ENCODE data around the gene ZNF726. TPM values are rescaled to one million over a fixed set of nuclear protein-coding genes. Genes with fewer than 3 reads are reported as not detected.

Gene ZNF726
- total RNA-seq (2022) (not detected in 2 replicates), Bru-seq, nascent RNA (percentile 5 among the genes with signal in this experiment), BruChase-seq, experiment 1, labeled RNA remaining after a 2-hour chase (percentile 6 among the genes with signal in this experiment), BruChase-seq, experiment 2, labeled RNA remaining after a 6-hour chase (percentile 8 among the genes with signal in this experiment)
- long read RNA-seq, result 0 reads

GRCh38 chr19:23914402-23915286 lies at the start of gene ZNF726:
Gene ZNF726, plus strand, starts transcription at chr19:23914886. Its CDS starts 109 bp downstream, at chr19:23914995.
- Mint-ChIP-seq H3K4me3 (ENCODE audit: unreplicated experiment) (no peak within 1 kb of the TSS), H3K4me1 (ENCODE audit: low read depth, unreplicated experiment) (no peaks in the 10 kb centered on the region), H3K27ac (ENCODE audit: unreplicated experiment) (no peak within 1 kb of the TSS), H3K27me3 (ENCODE audit: insufficient read depth, unreplicated experiment) (no peaks in the 10 kb centered on the region), H3K36me3 (ENCODE audit: insufficient read depth, unreplicated experiment) (no peaks in the 10 kb centered on the region), H3K9me3 (ENCODE audit: unreplicated experiment) (peaks cover 26% of the 10 kb centered on the region)
- intact Hi-C loops (cut with micrococcal nuclease; ENCODE audit: unreplicated experiment), result no loop called here
- no peak for TF ChIP-seq CTCF (IDR thresholded peaks at IDR 0.05; ENCODE audit: insufficient read depth in 1 of 2, low read depth in 1 of 2, low read length in 1 of 2, severe bottlenecking in 1 of 2, unreplicated experiment in 1 of 2)
- DNase-seq, result no peak
- no peaks in the 10 kb centered on the region for H3K36me3 ChIP-seq (ENCODE audit: control insufficient read depth, insufficient read depth, low read length)
- no peaks in the 10 kb centered on the region for H3K9me3 ChIP-seq
- ChIA-PET POLR2A (no interaction called here), CTCF (no interaction called here)
- no peaks in the 10 kb centered on the region for H3K4me1 ChIP-seq
- no TSS peak for BruUV-seq (replicated peaks)
- H3K4me3 ChIP-seq (ENCODE audit: low read depth, low read length), result no peak within 1 kb of the TSS
- no peaks in the 10 kb centered on the region for H3K27me3 ChIP-seq (replicated peaks; ENCODE audit: control insufficient read depth, insufficient read depth, low read length)

- Histone ChIP-seq H3K9me3 (no peaks in the 10 kb centered on the region), H3K27me3 (replicated peaks; ENCODE audit: control insufficient read depth, insufficient read depth, low read length) (no peaks in the 10 kb centered on the region), H3K4me1 (no peaks in the 10 kb centered on the region), H3K4me3 (ENCODE audit: low read depth, low read length) (no peak overlapping the region), H3K36me3 (ENCODE audit: control insufficient read depth, insufficient read depth, low read length) (no peaks in the 10 kb centered on the region)
- Mint-ChIP-seq H3K27me3 (ENCODE audit: insufficient read depth, unreplicated experiment) (no peaks in the 10 kb centered on the region), H3K36me3 (ENCODE audit: insufficient read depth, unreplicated experiment) (no peaks in the 10 kb centered on the region), H3K9me3 (ENCODE audit: unreplicated experiment) (peaks cover 39% of the 10 kb centered on the region), H3K4me1 (ENCODE audit: low read depth, unreplicated experiment) (no peaks in the 10 kb centered on the region), H3K4me3 (ENCODE audit: unreplicated experiment) (no peak overlapping the region), H3K27ac (ENCODE audit: unreplicated experiment) (no peak overlapping the region)
- intact Hi-C loops (cut with micrococcal nuclease; ENCODE audit: unreplicated experiment), result no loop called here
- no TSS peak for BruUV-seq (replicated peaks)
- POLR2A ChIA-PET, result no interaction called here
- CTCF ChIA-PET, result interaction anchor here (0.7 kb wide), 1 partner anchor 30 kb away, joined by 6 read pairs; no protein-coding TSS in a partner anchor
- no peak for TF ChIP-seq CTCF (IDR thresholded peaks at IDR 0.05; ENCODE audit: insufficient read depth in 1 of 2, low read depth in 1 of 2, low read length in 1 of 2, severe bottlenecking in 1 of 2, unreplicated experiment in 1 of 2)
- DNase-seq, result no peak
Measured at GRCh38 chr19:23867895-23868294, 46.8 kb upstream of the ZNF726 start.

- no peak overlapping the region for H3K27ac Mint-ChIP-seq (ENCODE audit: unreplicated experiment)
- no peak for DNase-seq
- intact Hi-C loops (cut with micrococcal nuclease; ENCODE audit: unreplicated experiment), result no loop called here
- Histone ChIP-seq H3K4me3 (ENCODE audit: low read depth, low read length) (no peak overlapping the region), H3K9me3 (peaks cover under 1% of the 10 kb centered on the region; the same call in 1 of the 2 replicates), H3K27me3 (replicated peaks; ENCODE audit: control insufficient read depth, insufficient read depth, low read length) (no peaks in the 10 kb centered on the region), H3K36me3 (ENCODE audit: control insufficient read depth, insufficient read depth, low read length) (no peaks in the 10 kb centered on the region), H3K4me1 (no peaks in the 10 kb centered on the region)
- H3K4me1 Mint-ChIP-seq (ENCODE audit: low read depth, unreplicated experiment), result no peaks in the 10 kb centered on the region
- H3K36me3 Mint-ChIP-seq (ENCODE audit: insufficient read depth, unreplicated experiment), result no peaks in the 10 kb centered on the region
- CTCF ChIA-PET, result no interaction called here
- no peaks in the 10 kb centered on the region for H3K27me3 Mint-ChIP-seq (ENCODE audit: insufficient read depth, unreplicated experiment)
- H3K9me3 Mint-ChIP-seq (ENCODE audit: unreplicated experiment), result peaks cover 36% of the 10 kb centered on the region
- POLR2A ChIA-PET, result no interaction called here
- BruUV-seq (replicated peaks), result no TSS peak
- TF ChIP-seq CTCF (IDR thresholded peaks at IDR 0.05; ENCODE audit: insufficient read depth in 1 of 2, low read depth in 1 of 2, low read length in 1 of 2, severe bottlenecking in 1 of 2, unreplicated experiment in 1 of 2), result no peak
- no peak overlapping the region for H3K4me3 Mint-ChIP-seq (ENCODE audit: unreplicated experiment)
Measured at GRCh38 chr19:23868630-23869029, 46.1 kb upstream of the ZNF726 start.
